HG03097 (cell line): ENCODE measurements around the gene KPNA6.

ENCODE experiments used
- ATAC-seq: cut with Tn5 transposase; IDR thresholded peaks from one replicate; pipeline ENCODE4 v1.9.1; 2021; ENCODE audit not compliant: unreplicated experiment, low FRiP score

Gene KPNA6

GRCh38 chr1:32186077-32186476 is 78.2 kb downstream of the KPNA6 start:
- ATAC-seq: no peak

GRCh38 chr1:32186491-32186890 is 78.6 kb downstream of the KPNA6 start:
- no peak for ATAC-seq

DNA sequence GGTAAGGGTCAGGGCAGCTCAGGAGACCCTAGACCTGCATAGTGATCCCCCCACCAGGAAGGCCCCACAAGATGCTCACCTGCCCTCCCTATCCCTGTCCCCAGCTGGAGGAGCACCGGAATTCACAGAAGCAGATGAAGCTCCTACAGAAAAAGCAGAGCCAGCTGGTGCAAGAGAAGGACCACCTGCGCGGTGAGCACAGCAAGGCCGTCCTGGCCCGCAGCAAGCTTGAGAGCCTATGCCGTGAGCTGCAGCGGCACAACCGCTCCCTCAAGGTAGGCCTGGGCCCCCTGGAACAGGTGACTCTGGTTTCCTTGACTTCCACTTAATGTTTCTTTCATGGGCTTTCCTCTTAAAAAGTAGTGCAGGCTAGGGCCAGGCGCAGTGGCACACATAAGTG is 80.0 kb downstream of the KPNA6 start:
- no peak for ATAC-seq

DNA sequence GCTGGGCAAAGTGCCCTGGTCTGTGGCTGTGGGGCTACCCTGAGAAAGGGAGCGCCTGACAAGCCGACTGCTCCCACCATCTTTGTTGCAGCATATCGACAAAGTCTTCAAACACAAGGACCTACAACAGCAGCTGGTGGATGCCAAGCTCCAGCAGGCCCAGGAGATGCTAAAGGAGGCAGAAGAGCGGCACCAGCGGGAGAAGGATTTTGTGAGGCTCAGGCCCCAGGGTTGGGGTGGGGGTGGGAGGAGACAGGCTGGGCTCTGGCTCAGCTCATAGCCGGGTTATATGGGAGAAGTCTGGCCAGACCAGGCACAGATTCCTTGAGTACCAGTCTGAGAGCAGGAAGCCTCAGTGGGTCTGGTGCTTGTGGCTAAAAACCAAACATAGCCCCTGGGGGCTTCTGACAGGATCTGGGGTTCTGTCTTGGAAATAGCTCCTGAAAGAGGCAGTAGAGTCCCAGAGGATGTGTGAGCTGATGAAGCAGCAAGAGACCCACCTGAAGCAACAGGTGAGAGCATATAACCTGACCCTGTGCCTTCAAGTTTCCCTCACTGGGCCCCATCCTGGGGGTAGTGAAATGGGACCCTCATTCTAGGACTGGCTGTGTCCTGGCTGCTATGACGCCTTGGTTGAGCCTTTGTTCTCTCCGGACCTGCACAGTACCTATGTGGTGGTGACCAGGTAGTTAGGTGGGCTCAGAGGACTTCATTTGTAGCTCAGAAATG is 84.5 kb downstream of the KPNA6 start:
- ATAC-seq: no peak

DNA sequence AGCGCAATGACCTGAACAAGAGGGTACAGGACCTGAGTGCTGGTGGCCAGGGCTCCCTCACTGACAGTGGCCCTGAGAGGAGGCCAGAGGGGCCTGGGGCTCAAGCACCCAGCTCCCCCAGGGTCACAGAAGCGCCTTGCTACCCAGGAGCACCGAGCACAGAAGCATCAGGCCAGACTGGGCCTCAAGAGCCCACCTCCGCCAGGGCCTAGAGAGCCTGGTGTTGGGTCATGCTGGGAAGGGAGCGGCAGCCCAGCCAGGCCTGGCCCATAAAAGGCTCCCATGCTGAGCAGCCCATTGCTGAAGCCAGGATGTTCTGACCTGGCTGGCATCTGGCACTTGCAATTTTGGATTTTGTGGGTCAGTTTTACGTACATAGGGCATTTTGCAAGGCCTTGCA is 87.1 kb downstream of the KPNA6 start:
- ATAC-seq: no peak

DNA sequence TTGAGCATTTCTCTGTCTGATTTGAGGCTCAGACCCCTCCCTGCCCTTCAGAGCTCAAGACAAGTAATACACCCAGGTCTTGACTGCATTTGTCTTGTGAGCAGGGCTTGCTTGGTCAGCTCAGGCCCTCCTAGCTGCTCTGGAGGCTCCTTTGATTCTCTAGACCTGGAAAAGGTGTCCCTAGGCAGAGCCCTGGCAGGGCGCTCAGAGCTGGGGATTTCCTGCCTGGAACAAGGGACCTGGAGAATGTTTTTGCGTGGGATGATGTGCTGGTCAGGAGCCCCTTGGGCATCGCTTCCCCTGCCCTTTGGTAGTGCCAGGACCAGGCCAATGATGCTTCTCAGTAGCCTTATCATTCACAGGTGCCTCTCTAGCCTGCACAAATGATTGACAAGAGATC is 87.7 kb downstream of the KPNA6 start:
- ATAC-seq: no peak

GRCh38 chr1:32195972-32196823 is 88.3 kb downstream of the KPNA6 start:
- no peak for ATAC-seq

DNA sequence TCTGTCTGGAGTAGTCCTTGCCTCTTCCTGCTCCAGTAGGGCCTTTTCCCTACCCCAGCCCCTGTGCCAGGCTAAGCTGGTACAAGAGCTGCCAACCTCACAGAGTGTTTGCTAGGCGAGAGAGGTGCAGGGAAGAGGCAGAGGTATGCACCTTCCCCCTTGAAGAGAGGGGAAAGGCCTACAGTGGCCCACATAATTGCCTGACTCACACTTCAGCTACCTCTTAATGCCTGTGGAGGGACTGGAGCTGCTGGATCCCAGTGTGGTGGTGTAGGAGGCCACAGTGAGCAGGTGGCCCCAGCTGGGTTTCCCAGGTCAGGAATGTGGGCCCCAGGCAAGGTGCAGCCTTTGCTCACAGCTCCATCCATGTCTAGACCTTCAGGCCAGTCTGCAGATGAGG is 89.2 kb downstream of the KPNA6 start:
- ATAC-seq: no peak

- no peak for ATAC-seq
Measured at GRCh38 chr1:32197837-32198236, 90.0 kb downstream of the KPNA6 start.

GRCh38 chr1:32198237-32199042 is 90.6 kb downstream of the KPNA6 start:
- no peak for ATAC-seq

- ATAC-seq: no peak
Measured at GRCh38 chr1:32199043-32199716, 91.3 kb downstream of the KPNA6 start.

GRCh38 chr1:32199717-32200072 is 91.8 kb downstream of the KPNA6 start:
- no peak for ATAC-seq

DNA sequence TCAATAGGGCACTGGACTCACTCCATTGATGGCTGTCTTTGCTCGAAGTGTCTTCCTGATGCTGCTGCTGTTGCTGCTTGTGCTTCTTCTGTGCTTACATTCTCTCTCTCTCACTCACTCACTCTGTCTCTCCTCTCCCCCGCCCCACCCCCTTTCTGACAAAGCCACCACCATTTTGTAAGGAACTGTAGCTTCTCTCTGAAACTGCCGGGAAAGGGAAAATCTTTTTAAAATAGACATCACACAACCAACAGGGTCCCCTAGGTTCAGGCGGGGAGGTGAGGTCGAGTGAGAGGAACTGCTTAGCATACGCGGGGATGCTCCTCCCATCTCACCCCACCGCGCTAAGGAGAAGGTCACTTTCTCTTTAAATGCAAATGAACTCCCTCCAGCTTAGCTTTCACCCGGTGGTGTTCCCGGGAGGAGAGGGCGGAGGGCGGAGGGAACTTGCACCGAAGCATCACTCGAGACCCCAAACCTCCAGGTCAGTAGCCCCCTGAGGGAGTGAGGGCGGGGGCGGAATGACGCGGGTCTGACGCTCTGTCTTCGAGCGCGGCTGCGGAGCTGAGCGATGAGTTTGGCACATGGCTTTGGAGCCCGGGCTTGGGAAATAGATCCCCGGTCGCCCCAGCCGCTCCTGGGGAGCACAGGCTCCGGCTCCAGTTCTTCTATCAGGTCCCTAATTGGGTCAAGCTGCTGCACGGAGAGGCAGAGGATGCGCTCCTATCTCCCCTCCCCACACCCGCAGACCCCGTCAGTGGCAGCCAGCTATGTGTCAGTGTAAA is 92.6 kb downstream of the KPNA6 start, which contains the start of gene CCDC28B:
TSS of gene CCDC28B (plus strand) at position 370 of the 785 bp plus-strand sequence. CDS start 1,341 bp downstream, outside the sequence.
- no peak for ATAC-seq

DNA sequence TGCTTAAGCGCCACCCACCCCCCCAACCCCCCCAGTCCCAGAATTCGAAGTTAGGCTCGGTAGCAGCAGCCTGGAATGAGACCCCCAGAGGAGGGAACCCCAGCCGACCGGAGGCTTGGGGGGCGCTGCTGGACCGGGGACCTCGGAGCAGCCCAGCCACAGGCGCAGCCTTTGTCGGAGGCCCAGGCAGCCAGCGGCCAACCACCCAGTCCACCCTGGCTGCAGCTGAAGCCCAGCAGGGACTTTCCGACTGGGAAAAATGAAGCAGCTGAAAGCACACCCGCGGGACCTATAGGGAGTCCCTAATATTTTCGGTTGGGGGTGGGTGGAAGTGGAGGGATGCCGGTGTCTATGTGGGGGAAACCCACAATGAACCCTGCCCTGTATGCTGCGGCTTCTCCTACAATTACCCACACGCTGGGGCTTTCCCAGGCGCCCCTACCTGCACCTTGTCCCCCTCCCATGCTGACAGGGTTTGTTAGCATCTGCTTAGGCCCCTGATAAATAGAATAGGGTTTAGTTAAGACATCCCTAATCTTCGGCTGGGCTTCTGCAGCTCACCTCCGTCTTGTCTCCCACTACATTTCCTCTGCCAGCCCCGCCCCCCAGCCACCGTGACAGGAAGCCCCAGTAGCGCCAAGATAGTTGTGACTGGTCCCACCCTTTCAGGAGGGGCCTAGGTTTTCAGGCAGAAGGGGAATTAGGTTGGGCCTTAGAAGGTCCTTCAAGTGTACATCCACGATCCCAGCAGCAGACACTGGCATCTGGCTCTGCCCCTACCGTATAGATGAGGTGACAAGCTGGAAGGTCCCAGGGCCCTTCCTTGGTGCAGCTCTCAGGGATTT is 93.4 kb downstream of the KPNA6 start:
- ATAC-seq: peak; percentile 33

GRCh38 chr1:32204943-32205361 is 97.1 kb downstream of the KPNA6 start:
- ATAC-seq: no peak

DNA sequence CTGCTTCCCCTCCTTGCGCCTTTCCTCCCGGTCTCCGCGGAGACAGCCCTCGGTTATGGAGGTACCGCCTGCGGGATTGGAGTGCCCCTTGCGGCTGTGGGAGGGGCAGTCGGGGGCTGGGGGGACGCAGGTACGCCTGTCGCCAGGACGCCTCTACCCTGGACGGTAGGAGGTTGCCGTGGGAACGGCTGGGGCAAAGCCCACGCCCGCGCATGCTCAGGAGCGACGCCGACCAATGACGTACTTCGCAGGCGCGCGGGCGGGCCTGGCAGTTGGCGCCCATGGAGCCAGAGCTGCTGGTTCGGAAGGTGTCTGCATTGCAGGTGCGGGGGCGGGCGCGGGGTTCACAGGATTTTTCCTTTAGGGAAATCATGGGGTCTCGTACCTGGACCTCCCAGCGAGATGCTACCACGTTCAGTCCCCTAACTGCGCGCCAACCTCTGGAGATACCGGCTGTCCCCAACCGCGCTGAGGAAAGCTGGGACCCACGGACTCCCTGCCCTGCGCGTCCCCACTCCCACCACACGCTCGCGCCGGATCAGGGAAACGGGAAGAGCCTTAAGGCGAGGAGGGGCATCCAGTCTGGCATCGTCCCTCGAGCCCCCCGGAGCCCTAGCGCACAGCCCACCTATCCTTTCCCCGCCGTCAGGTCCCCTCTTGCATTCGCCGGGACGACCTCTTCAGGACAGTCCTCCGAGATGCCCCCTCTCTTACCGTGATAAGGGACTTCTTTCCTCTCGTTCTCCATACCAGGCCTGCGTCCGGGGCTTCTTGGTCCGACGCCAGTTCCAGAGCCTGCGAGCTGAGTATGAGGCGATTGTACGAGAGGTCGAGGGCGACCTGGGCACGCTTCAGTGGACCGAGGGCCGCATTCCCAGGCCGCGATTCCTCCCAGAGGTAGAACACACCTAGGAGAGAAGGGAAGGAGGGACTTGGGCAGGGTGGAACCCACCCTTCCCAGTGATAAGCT is 97.8 kb downstream of the KPNA6 start, which contains the start of gene IQCC:
TSS of gene IQCC (plus strand) at position 271 of the 970 bp plus-strand sequence. CDS start at position 282, 11 bp downstream.
- ATAC-seq: no peak

- no peak for ATAC-seq
Measured at GRCh38 chr1:32208469-32208868, 100.6 kb downstream of the KPNA6 start.
